NCI-H1417 (cell line): ENCODE measurements around the gene CAVIN2.

Experiments used
- DNase-seq, 3 experiments: peaks; one replicate each; lab custom pipeline; 2025; lab: John Stamatoyannopoulos, UW

CAVIN2 gene

GRCh38 chr2:191864628-191865374 lies 17.9 kb upstream of the CAVIN2 start:
- no peak for DNase-seq

- DNase-seq = no peak
These were observed 17.1 kb upstream of the CAVIN2 start for GRCh38 chr2:191863988-191864387.

GRCh38 chr2:191862156-191862775 lies 15.4 kb upstream of the CAVIN2 start:
- no peak for DNase-seq

- no peak for DNase-seq
These were observed 14.0 kb upstream of the CAVIN2 start for GRCh38 chr2:191860760-191861466.

GRCh38 chr2:191859681-191860080 lies 12.8 kb upstream of the CAVIN2 start:
- DNase-seq = no peak

- DNase-seq = no peak
These were observed 11.0 kb upstream of the CAVIN2 start for GRCh38 chr2:191857886-191858285.

GRCh38 chr2:191857259-191857805 lies 10.4 kb upstream of the CAVIN2 start:
- peak in 1 of 3 experiments; percentile 40 for DNase-seq

GRCh38 chr2:191856111-191856876 lies 9.4 kb upstream of the CAVIN2 start:
- no peak for DNase-seq

GRCh38 chr2:191855382-191855781 lies 8.5 kb upstream of the CAVIN2 start:
- no peak for DNase-seq

GRCh38 chr2:191854382-191855372 lies 7.8 kb upstream of the CAVIN2 start:
- no peak for DNase-seq

GRCh38 chr2:191853843-191854242 lies 7.0 kb upstream of the CAVIN2 start:
- no peak for DNase-seq

- no peak for DNase-seq
These were observed 4.3 kb upstream of the CAVIN2 start for GRCh38 chr2:191851158-191851557.

GRCh38 chr2:191848771-191849767 lies 2.2 kb upstream of the CAVIN2 start:
- no peak for DNase-seq

GRCh38 chr2:191847764-191848163 lies 876 bp upstream of the CAVIN2 start:
- DNase-seq = peak in 2 of 3 experiments; percentile 6 to 68

- no peak for DNase-seq
These were observed 893 bp downstream of the CAVIN2 start for GRCh38 chr2:191845876-191846514.

GRCh38 chr2:191845248-191845715 lies 1.6 kb downstream of the CAVIN2 start:
- no peak for DNase-seq

GRCh38 chr2:191844706-191845105 lies 2.2 kb downstream of the CAVIN2 start:
- DNase-seq = no peak

GRCh38 chr2:191840921-191841320 lies 6.0 kb downstream of the CAVIN2 start:
- DNase-seq = no peak
